ENCODE results near the gene WDR6. TPM values are rescaled to one million over a fixed set of nuclear protein-coding genes. Genes with fewer than 3 reads are reported as not detected.

Gene WDR6
- total RNA-seq, 1 donor from 2014 or later = 168 TPM

GRCh38 chr3:49015765-49016164, 8.6 kb downstream of the WDR6 start:
- no peak for DNase-seq (ENCODE audit: low spot score)
- H3K27me3 Mint-ChIP-seq (ENCODE audit: low read depth) = no peaks in the 10 kb centered on the region

DNA sequence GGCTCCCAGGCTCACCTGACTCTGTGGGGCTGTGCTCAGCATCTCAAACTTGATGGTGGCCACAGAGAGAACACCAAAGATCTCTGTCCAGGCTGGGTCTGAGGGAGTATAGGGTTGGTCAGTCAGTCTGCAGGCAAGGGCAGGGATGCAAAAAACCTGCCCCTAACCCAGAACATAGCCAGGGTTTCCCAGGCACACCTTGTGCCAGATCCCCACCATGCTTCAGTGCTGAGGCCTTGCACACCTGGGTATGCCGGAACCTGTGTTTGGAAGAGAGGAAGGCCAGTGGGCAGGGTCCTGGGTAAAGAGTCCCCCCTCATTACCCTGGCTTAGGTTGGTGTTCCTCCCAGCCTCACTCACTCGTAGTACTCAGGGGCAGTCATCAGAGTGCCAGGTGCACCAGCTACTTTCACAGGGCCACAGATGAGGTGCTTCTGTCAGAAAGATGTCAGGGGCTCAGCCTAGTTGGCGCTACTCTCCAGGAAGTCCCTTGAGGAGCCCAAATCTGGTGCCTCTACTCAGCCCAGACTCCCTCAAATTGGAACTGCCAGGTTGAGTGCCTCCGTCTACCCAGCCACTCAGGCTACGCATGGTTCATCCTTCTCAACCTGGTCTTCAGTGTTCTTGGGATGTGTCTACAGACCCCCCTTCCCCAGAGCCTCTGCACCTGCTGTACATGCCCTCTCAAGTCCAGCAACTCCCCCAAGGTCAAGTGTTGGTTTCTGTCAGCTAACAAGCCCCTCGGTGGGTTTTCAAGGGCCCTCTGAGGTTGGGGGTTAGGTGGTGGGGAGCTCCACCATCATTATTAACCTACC, 9.4 kb downstream of the WDR6 start:
- Mint-ChIP-seq H3K27ac (ENCODE audit: unreplicated experiment) (no peak overlapping the region), H3K4me3 (ENCODE audit: unreplicated experiment) (peak overlapping the region; percentile 80), H3K36me3 (ENCODE audit: low read depth) (peaks cover 18% of the 10 kb centered on the region), H3K4me1 (ENCODE audit: low read depth) (peaks cover 38% of the 10 kb centered on the region), H3K9me3 (ENCODE audit: low read depth) (no peaks in the 10 kb centered on the region), H3K27me3 (ENCODE audit: low read depth) (no peaks in the 10 kb centered on the region)
- DNase-seq (ENCODE audit: low spot score) = no peak
- no peak for TF ChIP-seq CTCF (IDR thresholded peaks at IDR 0.05)

More at GRCh38 chr3:49015765-49016164, 8.6 kb downstream of the WDR6 start:
- Mint-ChIP-seq H3K9me3 (ENCODE audit: low read depth) (no peaks in the 10 kb centered on the region), H3K4me3 (ENCODE audit: unreplicated experiment) (no peak overlapping the region), H3K36me3 (ENCODE audit: low read depth) (peaks cover 19% of the 10 kb centered on the region), H3K4me1 (ENCODE audit: low read depth) (peaks cover 37% of the 10 kb centered on the region), H3K27ac (ENCODE audit: unreplicated experiment) (peak overlapping the region; percentile 70)
- no peak for TF ChIP-seq CTCF (IDR thresholded peaks at IDR 0.05)

- peak overlapping the region; percentile 82 for H3K27ac Mint-ChIP-seq (ENCODE audit: unreplicated experiment)
- H3K4me1 Mint-ChIP-seq (ENCODE audit: low read depth) = peaks cover 35% of the 10 kb centered on the region
- H3K36me3 Mint-ChIP-seq (ENCODE audit: low read depth) = peaks cover 12% of the 10 kb centered on the region
- no peak for DNase-seq (ENCODE audit: low spot score)
- peak overlapping the region; percentile 80 for H3K4me3 Mint-ChIP-seq (ENCODE audit: unreplicated experiment)
- no peaks in the 10 kb centered on the region for H3K27me3 Mint-ChIP-seq (ENCODE audit: low read depth)
- no peak for TF ChIP-seq CTCF (IDR thresholded peaks at IDR 0.05)
- H3K9me3 Mint-ChIP-seq (ENCODE audit: low read depth) = no peaks in the 10 kb centered on the region
These were observed 10.2 kb downstream of the WDR6 start for GRCh38 chr3:49017229-49017970.

DNA sequence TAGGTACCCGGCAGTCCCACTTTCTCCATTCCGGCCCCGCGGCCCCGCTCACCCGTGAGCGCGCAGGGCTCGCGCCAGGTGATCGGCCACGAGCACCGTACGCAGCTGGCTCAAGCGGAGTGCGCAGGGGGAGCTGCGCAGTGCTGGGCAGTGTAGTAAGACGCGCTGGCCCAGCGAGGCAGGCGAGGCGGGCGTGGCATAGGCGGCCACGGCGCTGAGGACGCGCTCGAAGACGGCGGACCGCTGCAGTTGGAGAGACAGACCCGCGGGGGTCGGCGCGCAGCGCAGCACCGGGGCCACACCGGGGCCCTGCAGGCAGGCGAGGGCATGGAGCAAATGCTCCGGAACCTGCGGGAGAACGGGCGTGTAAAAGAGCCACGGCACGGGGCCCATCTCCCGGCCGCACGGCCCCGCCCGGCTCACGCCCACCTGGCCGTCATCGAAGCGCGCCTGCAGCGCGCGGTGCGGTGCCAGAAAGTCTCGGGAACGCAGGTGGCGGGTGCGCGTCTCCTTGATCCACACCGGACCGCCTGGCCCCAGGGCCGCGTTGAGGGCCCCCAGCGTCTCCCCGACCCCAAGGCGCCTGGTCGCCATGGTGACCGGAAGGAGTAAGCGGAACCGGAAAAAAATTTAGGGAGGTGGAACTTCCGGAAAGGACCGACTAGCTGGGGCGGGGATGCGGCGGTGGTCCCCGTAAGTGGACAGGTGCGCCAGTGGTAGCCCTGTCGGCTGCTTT, 10.9 kb downstream of the WDR6 start, which contains the start of gene DALRD3:
TSS of gene DALRD3 (minus strand) at position 610 of the 736 bp plus-strand sequence. CDS start at position 594, 16 bp downstream.
- Mint-ChIP-seq H3K36me3 (ENCODE audit: low read depth) (peaks cover 12% of the 10 kb centered on the region), H3K9me3 (ENCODE audit: low read depth) (no peaks in the 10 kb centered on the region), H3K4me3 (ENCODE audit: unreplicated experiment) (peak within 1 kb of the TSS; percentile 80), H3K27ac (ENCODE audit: unreplicated experiment) (peak within 1 kb of the TSS; percentile 89), H3K27me3 (ENCODE audit: low read depth) (no peaks in the 10 kb centered on the region), H3K4me1 (ENCODE audit: low read depth) (peaks cover 43% of the 10 kb centered on the region)
- TF ChIP-seq CTCF (IDR thresholded peaks at IDR 0.05) = peak; percentile 16
- DNase-seq (ENCODE audit: low spot score) = no peak

DNA sequence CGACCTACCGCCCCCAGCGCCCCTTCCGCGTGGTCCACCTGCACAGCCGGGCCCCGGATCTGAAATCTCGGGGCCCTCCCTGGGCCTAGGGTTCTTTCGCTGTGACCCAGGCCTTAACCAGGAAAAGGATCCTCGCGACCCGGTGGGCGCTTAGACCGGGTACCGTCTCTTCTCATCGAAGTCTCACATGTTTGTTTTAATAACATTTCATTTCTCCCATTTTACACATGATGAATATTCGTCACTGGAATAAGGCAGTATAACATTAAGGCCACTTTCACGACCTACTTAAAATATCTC, 11.5 kb downstream of the WDR6 start:
- Mint-ChIP-seq H3K4me3 (ENCODE audit: unreplicated experiment) (peak overlapping the region; percentile 80), H3K36me3 (ENCODE audit: low read depth) (peaks cover 12% of the 10 kb centered on the region), H3K27me3 (ENCODE audit: low read depth) (no peaks in the 10 kb centered on the region), H3K9me3 (ENCODE audit: low read depth) (no peaks in the 10 kb centered on the region), H3K27ac (ENCODE audit: unreplicated experiment) (peak overlapping the region; percentile 89), H3K4me1 (ENCODE audit: low read depth) (peaks cover 46% of the 10 kb centered on the region)
- no peak for TF ChIP-seq CTCF (IDR thresholded peaks at IDR 0.05)
- no peak for DNase-seq (ENCODE audit: low spot score)

All from chondrocyte (in vitro differentiated cells).